ENCODE data around the gene PMS1. TPM values are rescaled to one million over a fixed set of nuclear protein-coding genes. Genes with fewer than 3 reads are reported as not detected.
"Not testable (repeated sequence)": the region's sequence is repeated elsewhere in the genome, so short reads cannot be mapped to it uniquely, and the experiment has no call there.

The PMS1 gene
- total and polyA plus RNA-seq, 2 donors (not counting 3 experiments of a cell fraction or from before 2014, with no cell fraction given), result 6.6 to 27.8 TPM

GRCh38 chr2:189760154-189760553 lies 24.1 kb upstream of the PMS1 start:
- dilution Hi-C loops (cut with MboI; ENCODE audit: extremely low pct_ligation_motif_present, low sequenced_read_pairs); H3K9me3 ChIP-seq (replicated peaks; ENCODE audit: control insufficient read depth, insufficient read depth, low read length); FAIRE-seq; BruUV-seq (replicated peaks); H2AFZ ChIP-seq (ENCODE audit: low read depth, low read length); H3K27ac ChIP-seq (ENCODE audit: insufficient read depth, low read depth, low read length); H3K4me2 ChIP-seq (ENCODE audit: insufficient read depth, low read length); H3K4me3 ChIP-seq (replicated peaks in 1 of 3; ENCODE audit: insufficient read depth in 1 of 3, low read depth in 1 of 3, low read length in 3 of 3); H3K79me2 ChIP-seq (ENCODE audit: control insufficient read depth, insufficient read depth, low read length); POLR2A ChIA-PET; H3K9ac ChIP-seq (replicated peaks; ENCODE audit: extremely low read depth, insufficient read depth, low read length); H3K36me3 ChIP-seq (ENCODE audit: control insufficient read depth in 2 of 2, extremely low read depth in 1 of 2, insufficient read depth in 2 of 2, low read length in 2 of 2); H3K9me1 ChIP-seq (replicated peaks; ENCODE audit: control insufficient read depth, extremely low read depth, insufficient read depth, low read length); intact Hi-C loops (cut with micrococcal nuclease); H4K20me1 ChIP-seq (replicated peaks; ENCODE audit: control insufficient read depth, extremely low read depth, insufficient read depth, low read length); DNase-seq (ENCODE audit: low read depth, low spot score); H3K27me3 ChIP-seq (ENCODE audit: control insufficient read depth in 2 of 2, insufficient read depth in 2 of 2, low read length in 2 of 2): not testable (repeated sequence)
- CTCF ChIA-PET, result interaction anchor here (1.2 to 4.6 kb wide), 4 partner anchors 8 to 99 kb away, joined by 3 to 32 read pairs (median 6); no protein-coding TSS in a partner anchor
- peaks cover 11% of the 10 kb centered on the region for H3K4me1 ChIP-seq (ENCODE audit: control insufficient read depth, extremely low read depth, insufficient read depth, low read length)

DNA sequence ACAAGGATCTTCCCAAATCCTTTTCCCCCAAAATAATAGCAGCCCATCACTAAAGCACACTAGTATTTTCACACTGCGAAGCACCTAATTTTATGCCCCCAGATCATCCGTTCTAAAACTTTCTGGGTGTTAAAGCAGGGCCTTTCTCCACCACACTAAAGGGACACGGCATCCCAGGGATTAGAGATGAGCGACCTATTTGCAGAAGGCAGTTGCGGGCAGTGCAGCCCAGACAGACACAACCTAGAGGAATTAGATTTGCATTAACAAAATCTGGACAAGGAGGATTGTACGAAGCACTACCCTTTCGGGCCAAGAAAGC lies 22.1 kb upstream of the PMS1 start:
- peak overlapping the region; percentile 85 to 97 (median 85) for H3K4me3 ChIP-seq (replicated peaks in 1 of 3; ENCODE audit: insufficient read depth in 1 of 3, low read depth in 1 of 3, low read length in 3 of 3)
- FAIRE-seq (no peak), DNase-seq (ENCODE audit: low read depth, low spot score) (no peak)
- peak overlapping the region; percentile 91 for H2AFZ ChIP-seq (ENCODE audit: low read depth, low read length)
- peak overlapping the region; percentile 93 for H3K4me2 ChIP-seq (ENCODE audit: insufficient read depth, low read length)
- intact Hi-C loops (cut with micrococcal nuclease), result loop anchor here (1.0 to 2.0 kb wide), 2 partner anchors 101 to 557 kb away; partner anchors contain the start of genes ASNSD1 and HIBCH
- peak overlapping the region; percentile 89 for H3K9ac ChIP-seq (replicated peaks; ENCODE audit: extremely low read depth, insufficient read depth, low read length)
- peaks cover 0 to 4% of the 10 kb centered on the region in 2 experiments for H3K36me3 ChIP-seq (ENCODE audit: control insufficient read depth in 2 of 2, extremely low read depth in 1 of 2, insufficient read depth in 2 of 2, low read length in 2 of 2)
- ChIA-PET CTCF (interaction anchor here (0.7 to 4.6 kb wide), 20 partner anchors 8 to 1031 kb away, joined by 3 to 32 read pairs (median 5); partner anchors contain the start of genes ANKAR, ASNSD1 and SLC40A1), POLR2A (interaction anchor here (0.6 kb wide), 1 partner anchor 510 kb away, joined by 3 read pairs; no protein-coding TSS in a partner anchor)
- no peaks in the 10 kb centered on the region for H4K20me1 ChIP-seq (replicated peaks; ENCODE audit: control insufficient read depth, extremely low read depth, insufficient read depth, low read length)
- no peaks in the 10 kb centered on the region for H3K27me3 ChIP-seq (ENCODE audit: control insufficient read depth in 2 of 2, insufficient read depth in 2 of 2, low read length in 2 of 2)
- TF ChIP-seq POLR2AphosphoS5 (IDR thresholded peaks at IDR 0.05; ENCODE audit: insufficient read depth, low read depth, low read length) (no peak), GATA2 (IDR thresholded peaks at IDR 0.05; ENCODE audit: insufficient read depth, insufficient read length, low read depth, low read length) (no peak)
- H3K4me1 ChIP-seq (ENCODE audit: control insufficient read depth, extremely low read depth, insufficient read depth, low read length), result peaks cover 11% of the 10 kb centered on the region
- H3K9me1 ChIP-seq (replicated peaks; ENCODE audit: control insufficient read depth, extremely low read depth, insufficient read depth, low read length), result no peaks in the 10 kb centered on the region
- H3K9me3 ChIP-seq (replicated peaks; ENCODE audit: control insufficient read depth, insufficient read depth, low read length), result no peaks in the 10 kb centered on the region
- TSS peak; percentile 64 for BruUV-seq (replicated peaks)
- H3K27ac ChIP-seq (ENCODE audit: insufficient read depth, low read depth, low read length), result peak overlapping the region; percentile 75
- dilution Hi-C loops (cut with MboI; ENCODE audit: extremely low pct_ligation_motif_present, low sequenced_read_pairs), result no loop called here
- H3K79me2 ChIP-seq (ENCODE audit: control insufficient read depth, insufficient read depth, low read length), result no peaks in the 10 kb centered on the region

Data from endothelial cell of umbilical vein (primary cell).